Activated CD8-positive, alpha-beta T cell treated with anti-CD3 and anti-CD28 coated beads for 36 hours (primary cell): ENCODE results near the gene TRPM3. TPM values are rescaled to one million over a fixed set of nuclear protein-coding genes. Genes with fewer than 3 reads are reported as not detected.
A peak's percentile ranks its signal among the peaks of the same experiment; 100 is the strongest.

Source experiments
- ATAC-seq: fragments of 200-7000 bp; cut with Tn5 transposase; one replicate; pipeline ENCODE4 v1.10.0; 2021; ENCODE audit warnings: mild to moderate bottlenecking, moderate library complexity
- CTCF ChIA-PET: fragments of 350-600 bp; sonication (Branson Sonifier 250); formaldehyde crosslinking; loops from one replicate; lab custom pipeline; 2021; ENCODE audit warnings: antibody characterized with exemption; lab: Charles Lee
- POLR2A ChIA-PET: fragments of 350-600 bp; sonication (Branson Sonifier 250); formaldehyde crosslinking; loops from one replicate; lab custom pipeline; 2021; ENCODE audit warnings: antibody characterized with exemption; lab: Charles Lee
- DNase-seq: peaks from one replicate; pipeline ENCODE4 v3.0.0-alpha.2; 2020
- H3K27ac Mint-ChIP-seq: one replicate; pipeline ENCODE4 v1.8.0; 2021; ENCODE audit warnings: mild to moderate bottlenecking, mixed read lengths
- H3K27me3 Mint-ChIP-seq: one replicate; pipeline ENCODE4 v1.8.0; 2021; ENCODE audit warnings: mixed read lengths
- H3K36me3 Mint-ChIP-seq: one replicate; pipeline ENCODE4 v1.8.0; 2021; ENCODE audit warnings: low read depth, mixed read lengths
- H3K4me1 Mint-ChIP-seq: one replicate; pipeline ENCODE4 v1.8.0; 2021; ENCODE audit warnings: low read depth, mixed read lengths
- H3K4me3 Mint-ChIP-seq: one replicate; pipeline ENCODE4 v1.8.0; 2021; ENCODE audit warnings: mild to moderate bottlenecking, moderate library complexity, mixed read lengths
- H3K9me3 Mint-ChIP-seq: one replicate; pipeline ENCODE4 v1.8.0; 2021; ENCODE audit warnings: mixed read lengths
- intact Hi-C: fragments of 100-400 bp; cut with micrococcal nuclease; formaldehyde crosslinking; loops from one replicate; pipeline ENCODE4 v1.10.0; 2022
- total RNA-seq, 2 experiments: library from RNA; stranded (reverse); gene quantifications; one replicate each; pipeline ENCODE4 v1.2.3, GENCODE V29; 2021
- TF ChIP-seq, protein P1 (sequence below): fragments of 200-600 bp; IDR thresholded peaks from one replicate; pipeline ENCODE4 v1.8.0; 2022; ENCODE audit warnings: antibody characterized with exemption, mild to moderate bottlenecking

The TRPM3 gene
- total RNA-seq, 2 experiments from 2014 or later, result not detected

DNA sequence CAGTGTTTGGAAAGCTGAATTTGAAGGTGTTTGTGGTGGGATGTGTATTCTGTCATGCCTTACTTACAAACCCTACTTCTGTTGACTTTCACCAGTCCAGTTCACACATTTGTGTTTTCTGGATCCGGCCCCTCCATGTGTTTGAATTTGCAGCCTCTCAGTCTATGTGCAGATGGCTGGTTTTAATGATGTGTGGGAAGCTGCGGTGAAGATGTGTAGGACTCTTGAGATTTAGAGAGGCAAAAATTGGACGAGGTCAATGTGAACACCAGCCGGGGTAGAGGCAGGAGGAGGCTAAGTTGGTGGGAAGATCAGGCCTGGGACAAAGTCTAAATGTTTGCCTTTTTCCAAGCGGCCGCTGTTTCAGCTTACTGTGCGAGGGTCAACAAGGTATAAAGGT lies 591.6 kb downstream of the TRPM3 start:
- H3K27ac Mint-ChIP-seq, result no peak overlapping the region
- intact Hi-C loops, result no loop called here
- no peak overlapping the region for H3K4me3 Mint-ChIP-seq
- CTCF ChIA-PET, result no interaction called here
- peaks cover 4% of the 10 kb centered on the region for H3K36me3 Mint-ChIP-seq
- peaks cover 3% of the 10 kb centered on the region for H3K9me3 Mint-ChIP-seq
- no peak for ATAC-seq
- POLR2A ChIA-PET, result no interaction called here
- peaks cover 21% of the 10 kb centered on the region for H3K4me1 Mint-ChIP-seq
- no peak for DNase-seq
- H3K27me3 Mint-ChIP-seq, result no peaks in the 10 kb centered on the region
- TF ChIP-seq, protein P1, sequence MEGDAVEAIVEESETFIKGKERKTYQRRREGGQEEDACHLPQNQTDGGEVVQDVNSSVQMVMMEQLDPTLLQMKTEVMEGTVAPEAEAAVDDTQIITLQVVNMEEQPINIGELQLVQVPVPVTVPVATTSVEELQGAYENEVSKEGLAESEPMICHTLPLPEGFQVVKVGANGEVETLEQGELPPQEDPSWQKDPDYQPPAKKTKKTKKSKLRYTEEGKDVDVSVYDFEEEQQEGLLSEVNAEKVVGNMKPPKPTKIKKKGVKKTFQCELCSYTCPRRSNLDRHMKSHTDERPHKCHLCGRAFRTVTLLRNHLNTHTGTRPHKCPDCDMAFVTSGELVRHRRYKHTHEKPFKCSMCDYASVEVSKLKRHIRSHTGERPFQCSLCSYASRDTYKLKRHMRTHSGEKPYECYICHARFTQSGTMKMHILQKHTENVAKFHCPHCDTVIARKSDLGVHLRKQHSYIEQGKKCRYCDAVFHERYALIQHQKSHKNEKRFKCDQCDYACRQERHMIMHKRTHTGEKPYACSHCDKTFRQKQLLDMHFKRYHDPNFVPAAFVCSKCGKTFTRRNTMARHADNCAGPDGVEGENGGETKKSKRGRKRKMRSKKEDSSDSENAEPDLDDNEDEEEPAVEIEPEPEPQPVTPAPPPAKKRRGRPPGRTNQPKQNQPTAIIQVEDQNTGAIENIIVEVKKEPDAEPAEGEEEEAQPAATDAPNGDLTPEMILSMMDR, result no peak

DNA sequence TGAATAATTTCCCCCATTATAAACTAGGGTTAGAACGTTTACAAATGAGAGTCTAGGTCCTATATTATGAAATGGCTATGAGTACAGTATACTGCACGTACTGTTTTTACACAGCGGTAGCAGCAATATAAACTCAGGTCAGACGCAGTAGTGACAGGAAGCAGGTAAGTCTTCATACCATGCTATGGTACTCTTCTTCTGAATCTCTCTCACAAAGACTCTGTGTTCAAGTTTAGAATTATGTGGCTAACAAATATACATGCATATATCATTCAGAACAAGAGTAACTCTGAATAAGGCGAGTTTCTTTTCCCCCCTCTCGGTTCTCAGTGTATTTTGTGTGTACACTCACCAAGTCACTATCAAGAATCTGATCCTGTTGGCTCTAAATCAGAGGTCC lies 592.0 kb downstream of the TRPM3 start:
- ATAC-seq, result no peak
- ChIA-PET POLR2A (no interaction called here), CTCF (no interaction called here)
- Mint-ChIP-seq H3K4me3 (no peak overlapping the region), H3K27ac (no peak overlapping the region), H3K9me3 (peaks cover 3% of the 10 kb centered on the region), H3K4me1 (peaks cover 21% of the 10 kb centered on the region), H3K27me3 (no peaks in the 10 kb centered on the region), H3K36me3 (peaks cover 4% of the 10 kb centered on the region)
- TF ChIP-seq, protein P1, result no peak
- intact Hi-C loops, result no loop called here
- no peak for DNase-seq

DNA sequence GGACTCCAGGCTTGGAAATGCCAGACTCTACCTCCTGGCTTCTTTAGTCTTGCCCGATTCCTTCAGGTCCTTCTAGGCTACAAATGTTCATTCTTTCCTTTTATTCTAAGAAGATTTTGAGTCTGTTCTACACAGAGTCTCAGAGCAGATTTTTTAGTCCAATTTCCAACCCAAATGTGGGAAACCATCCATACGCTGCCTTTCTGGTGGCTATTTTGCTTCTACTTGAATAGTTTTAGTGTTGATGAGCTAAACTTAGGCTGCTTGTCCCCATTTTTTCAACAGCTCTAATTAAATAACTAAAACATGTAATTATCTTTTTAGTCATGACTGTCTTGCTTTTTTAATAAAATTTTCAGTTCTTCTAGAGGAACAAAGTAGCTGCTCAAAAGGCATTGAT lies 594.5 kb downstream of the TRPM3 start:
- Mint-ChIP-seq H3K9me3 (peaks cover 6% of the 10 kb centered on the region), H3K36me3 (peaks cover 4% of the 10 kb centered on the region), H3K27me3 (no peaks in the 10 kb centered on the region), H3K4me1 (peaks cover 12% of the 10 kb centered on the region), H3K4me3 (no peak overlapping the region), H3K27ac (no peak overlapping the region)
- ChIA-PET POLR2A (no interaction called here), CTCF (interaction anchor here (0.6 to 1.6 kb wide), 2 partner anchors 75 to 1045 kb away, joined by 3 read pairs; no protein-coding TSS in a partner anchor)
- DNase-seq (no peak), ATAC-seq (no peak)
- TF ChIP-seq, protein P1, result no peak
- intact Hi-C loops, result no loop called here

DNA sequence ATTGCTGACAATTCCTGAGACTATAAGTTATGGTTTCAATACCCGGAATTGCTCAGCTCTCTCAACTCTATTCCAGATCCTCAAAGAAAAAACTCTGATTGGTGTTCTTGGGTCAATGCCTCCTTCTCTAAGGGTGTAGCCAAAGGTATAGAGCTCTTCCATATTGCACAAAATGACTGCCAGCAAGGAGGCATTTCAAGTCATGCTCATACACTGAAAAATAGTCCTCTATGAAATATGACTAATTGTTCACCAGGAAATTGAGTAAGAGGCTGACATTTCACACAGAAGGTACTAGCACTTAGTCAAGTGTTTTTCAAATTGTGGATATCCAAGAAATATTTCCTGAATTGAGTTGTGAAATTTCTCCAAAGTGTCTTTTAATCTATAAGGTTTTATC lies 595.9 kb downstream of the TRPM3 start:
- peaks cover 6% of the 10 kb centered on the region for H3K9me3 Mint-ChIP-seq
- DNase-seq (no peak), ATAC-seq (peak; percentile 66)
- TF ChIP-seq, protein P1, result no peak
- H3K4me3 Mint-ChIP-seq, result no peak overlapping the region
- H3K27ac Mint-ChIP-seq, result peak overlapping the region; percentile 10
- H3K27me3 Mint-ChIP-seq, result no peaks in the 10 kb centered on the region
- H3K36me3 Mint-ChIP-seq, result peaks cover 4% of the 10 kb centered on the region
- CTCF ChIA-PET, result no interaction called here
- peaks cover 11% of the 10 kb centered on the region for H3K4me1 Mint-ChIP-seq
- POLR2A ChIA-PET, result no interaction called here
- intact Hi-C loops, result no loop called here

DNA sequence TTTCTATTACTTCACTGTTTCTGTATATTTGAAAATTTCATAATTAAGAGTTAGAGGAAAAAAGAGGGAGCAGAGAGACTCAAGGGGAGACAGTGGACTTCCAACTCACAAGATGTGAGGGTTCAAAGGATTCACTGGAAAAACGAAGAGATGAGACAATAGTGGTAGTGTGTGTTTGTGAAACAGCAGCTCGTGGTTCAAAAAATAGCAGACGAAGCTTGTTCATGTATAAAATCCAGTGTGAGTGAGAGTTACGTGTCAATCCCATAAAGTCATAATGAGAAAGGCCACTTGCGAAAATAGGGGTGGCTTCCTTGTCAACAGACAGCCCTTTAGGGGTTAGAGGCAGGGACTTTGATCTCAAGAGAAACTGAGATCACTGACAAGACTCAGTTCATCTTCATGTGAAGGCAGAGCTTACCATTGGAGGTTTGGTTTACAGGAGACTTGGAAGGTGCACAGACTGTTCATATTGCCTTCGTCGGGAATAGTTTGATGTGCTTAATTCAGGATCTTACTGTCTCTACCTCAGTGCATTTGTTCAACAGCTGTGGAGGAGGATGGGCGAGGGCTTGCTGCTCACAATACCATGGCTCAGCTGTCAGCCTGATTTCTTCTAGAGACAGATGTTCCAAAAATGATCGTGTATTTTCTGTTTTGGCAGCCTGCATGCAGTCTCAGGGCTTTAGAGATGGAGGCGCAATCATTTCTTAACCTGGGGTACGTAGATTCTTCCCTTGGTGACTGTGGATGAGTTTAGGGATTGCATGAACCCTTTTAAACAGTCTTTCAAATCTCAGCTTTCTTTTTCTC lies 601.3 kb downstream of the TRPM3 start:
- H3K4me3 Mint-ChIP-seq, result no peak overlapping the region
- DNase-seq (no peak), ATAC-seq (peak; percentile 77)
- ChIA-PET CTCF (interaction anchor here (0.7 to 1.4 kb wide), 4 partner anchors 8 to 42 kb away, joined by 3 to 7 read pairs (median 3); no protein-coding TSS in a partner anchor), POLR2A (interaction anchor here (1.2 to 1.5 kb wide), 2 partner anchors 35 to 99 kb away, joined by 5 to 7 read pairs; no protein-coding TSS in a partner anchor)
- intact Hi-C loops, result no loop called here
- H3K9me3 Mint-ChIP-seq, result peaks cover 3% of the 10 kb centered on the region
- no peaks in the 10 kb centered on the region for H3K27me3 Mint-ChIP-seq
- H3K4me1 Mint-ChIP-seq, result peaks cover 8% of the 10 kb centered on the region
- TF ChIP-seq, protein P1, result no peak
- peaks cover 2% of the 10 kb centered on the region for H3K36me3 Mint-ChIP-seq
- H3K27ac Mint-ChIP-seq, result no peak overlapping the region
